Activated naive CD8-positive, alpha-beta T cell treated with anti-CD3 and anti-CD28 coated beads for 36 hours (primary cell): ENCODE measurements around the gene KANSL2. TPM values are rescaled to one million over a fixed set of nuclear protein-coding genes. Genes with fewer than 3 reads are reported as not detected.
"Not testable (repeated sequence)": the region's sequence is repeated elsewhere in the genome, so short reads cannot be mapped to it uniquely, and the experiment has no call there.

Experiments used
- DNase-seq: peaks from one replicate; pipeline ENCODE4 v3.0.0; 2021
- H3K27ac Mint-ChIP-seq: one replicate; pipeline ENCODE4 v1.8.0; 2022; ENCODE audit warnings: mild to moderate bottlenecking, moderate library complexity, mixed read lengths
- H3K27me3 Mint-ChIP-seq: one replicate; pipeline ENCODE4 v1.8.0; 2022; ENCODE audit warnings: mild to moderate bottlenecking, mixed read lengths
- H3K36me3 Mint-ChIP-seq: one replicate; pipeline ENCODE4 v1.8.0; 2021; ENCODE audit warnings: mild to moderate bottlenecking, mixed read lengths
- H3K4me1 Mint-ChIP-seq: one replicate; pipeline ENCODE4 v1.8.0; 2021; ENCODE audit warnings: mixed read lengths
- H3K4me3 Mint-ChIP-seq: one replicate; pipeline ENCODE4 v1.8.0; 2022; ENCODE audit warnings: mild to moderate bottlenecking, moderate library complexity, mixed read lengths
- H3K9me3 Mint-ChIP-seq: one replicate; pipeline ENCODE4 v1.8.0; 2022; ENCODE audit warnings: mixed read lengths
- total RNA-seq, 2 experiments: library from RNA; stranded (reverse); gene quantifications; one replicate each; pipeline ENCODE4 v1.2.3, GENCODE V29; 2021

KANSL2 gene, protein sequence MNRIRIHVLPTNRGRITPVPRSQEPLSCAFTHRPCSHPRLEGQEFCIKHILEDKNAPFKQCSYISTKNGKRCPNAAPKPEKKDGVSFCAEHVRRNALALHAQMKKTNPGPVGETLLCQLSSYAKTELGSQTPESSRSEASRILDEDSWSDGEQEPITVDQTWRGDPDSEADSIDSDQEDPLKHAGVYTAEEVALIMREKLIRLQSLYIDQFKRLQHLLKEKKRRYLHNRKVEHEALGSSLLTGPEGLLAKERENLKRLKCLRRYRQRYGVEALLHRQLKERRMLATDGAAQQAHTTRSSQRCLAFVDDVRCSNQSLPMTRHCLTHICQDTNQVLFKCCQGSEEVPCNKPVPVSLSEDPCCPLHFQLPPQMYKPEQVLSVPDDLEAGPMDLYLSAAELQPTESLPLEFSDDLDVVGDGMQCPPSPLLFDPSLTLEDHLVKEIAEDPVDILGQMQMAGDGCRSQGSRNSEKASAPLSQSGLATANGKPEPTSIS
- total RNA-seq, result 10 to 100 TPM; 59.7 to 62.0 TPM

DNA sequence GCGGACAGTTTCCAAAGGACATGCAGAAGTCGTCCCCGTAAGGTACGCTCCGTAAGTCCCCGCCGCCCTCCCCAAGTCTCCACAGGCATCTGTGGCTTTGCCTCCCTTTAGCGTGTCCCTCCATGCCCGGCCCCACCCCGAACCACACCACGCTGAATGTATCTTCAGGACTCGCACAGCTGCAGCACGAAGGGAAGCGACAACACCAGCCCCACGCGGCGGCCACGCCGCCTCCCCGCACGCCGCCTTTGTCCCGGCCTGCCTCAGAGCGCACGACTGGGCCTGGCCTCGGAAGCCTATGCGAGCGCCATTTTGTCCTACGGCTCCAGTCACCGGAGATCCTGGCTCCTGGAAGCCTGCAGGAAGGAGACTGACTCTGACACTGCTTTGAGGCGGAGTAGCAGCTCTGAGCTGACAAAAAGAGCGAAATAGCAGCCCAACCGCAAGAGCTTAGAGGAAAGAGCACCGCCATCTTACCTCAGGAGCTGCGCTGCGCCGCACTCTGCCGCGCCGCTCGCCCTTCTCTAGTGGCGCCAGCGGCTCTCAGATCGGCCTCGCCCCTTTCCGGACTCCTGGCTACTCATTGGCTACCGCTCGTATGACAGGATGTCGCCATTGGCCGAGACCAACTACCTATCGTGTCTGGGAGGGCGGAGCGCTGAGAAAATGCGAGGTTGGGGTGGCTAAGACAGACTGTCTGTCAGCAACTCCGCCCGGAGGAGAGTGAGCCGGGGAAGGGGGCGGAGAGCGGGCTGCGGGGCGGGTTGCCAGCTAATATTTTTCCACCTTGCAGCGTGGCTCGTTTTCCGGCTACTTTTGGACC lies at the start of gene KANSL2:
Gene KANSL2, minus strand, starts transcription at position 529 of the 823 bp plus-strand sequence. CDS start 606 bp downstream, outside the sequence.
- H3K4me1 Mint-ChIP-seq, result peaks cover 34% of the 10 kb centered on the region
- peaks cover 42% of the 10 kb centered on the region for H3K36me3 Mint-ChIP-seq
- H3K27ac Mint-ChIP-seq, result peak within 1 kb of the TSS; percentile 95
- no peaks in the 10 kb centered on the region for H3K9me3 Mint-ChIP-seq
- no peaks in the 10 kb centered on the region for H3K27me3 Mint-ChIP-seq
- H3K4me3 Mint-ChIP-seq, result peak within 1 kb of the TSS; percentile 98
- DNase-seq, result peak; percentile 98

DNA sequence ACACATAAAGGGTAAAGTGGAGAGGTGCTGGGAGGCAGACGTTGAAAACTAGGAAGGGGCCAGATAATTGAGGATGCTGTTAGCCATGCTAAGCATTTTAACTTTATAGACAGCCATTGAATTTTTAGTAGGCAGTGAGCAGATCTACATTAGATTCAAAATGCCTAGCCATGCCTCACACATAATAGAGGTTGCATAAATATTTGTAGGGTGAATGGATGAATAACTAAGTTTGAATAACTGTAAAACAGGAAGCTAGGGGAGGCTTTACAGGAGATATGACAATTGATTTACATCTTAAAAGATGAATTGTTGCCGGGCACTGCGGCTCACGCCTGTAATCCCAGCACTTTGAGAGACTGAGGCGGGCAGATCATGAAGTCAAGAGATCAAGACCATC lies 46.8 kb upstream of the KANSL2 start:
- H3K27me3 Mint-ChIP-seq, result no peaks in the 10 kb centered on the region
- no peaks in the 10 kb centered on the region for H3K9me3 Mint-ChIP-seq
- no peak for DNase-seq
- H3K36me3 Mint-ChIP-seq, result no peaks in the 10 kb centered on the region
- H3K27ac Mint-ChIP-seq, result no peak overlapping the region
- H3K4me1 Mint-ChIP-seq, result no peaks in the 10 kb centered on the region
- H3K4me3 Mint-ChIP-seq, result no peak overlapping the region

DNA sequence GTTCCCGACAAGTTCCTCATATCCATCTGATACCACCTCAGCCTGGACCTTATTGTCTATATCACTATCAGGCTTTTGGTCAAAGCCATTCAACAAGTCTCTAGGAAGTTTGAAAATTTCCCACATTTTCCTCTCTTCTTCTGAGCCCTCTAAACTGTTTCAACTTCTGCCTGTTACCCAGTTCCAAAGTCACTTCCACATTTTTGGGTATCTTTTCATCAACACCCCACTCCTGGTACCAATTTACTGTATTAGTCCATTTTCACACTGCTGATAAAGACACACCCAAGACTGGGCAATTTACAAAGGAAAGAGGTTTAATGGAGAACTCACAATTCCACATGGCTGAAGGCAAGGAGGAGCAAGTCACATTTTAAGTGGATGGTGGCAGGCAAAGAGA lies 38.7 kb upstream of the KANSL2 start:
- H3K27me3 Mint-ChIP-seq, DNase-seq, H3K4me1 Mint-ChIP-seq, H3K4me3 Mint-ChIP-seq, H3K27ac Mint-ChIP-seq: not testable (repeated sequence)
- Mint-ChIP-seq H3K9me3 (peaks cover 19% of the 10 kb centered on the region), H3K36me3 (peaks cover 18% of the 10 kb centered on the region)

DNA sequence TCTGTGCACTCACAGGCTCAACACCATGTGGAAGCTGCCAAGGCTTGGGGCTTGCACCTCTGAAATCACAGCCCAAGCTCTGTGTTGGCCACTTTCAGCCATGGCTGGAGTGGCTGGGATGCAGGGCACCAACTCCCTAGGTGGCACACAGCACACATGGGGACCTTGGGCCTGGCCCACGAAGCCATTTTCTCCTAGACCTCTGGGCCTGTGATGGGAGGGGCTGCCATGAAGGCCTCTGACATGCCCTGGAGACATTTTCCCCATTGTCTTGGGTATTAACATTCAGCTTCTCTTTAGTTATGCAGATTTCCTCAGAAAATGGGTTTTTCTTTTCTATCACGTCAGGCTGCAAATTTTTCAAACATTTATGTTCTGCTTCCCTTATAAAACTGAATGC lies 38.1 kb upstream of the KANSL2 start:
- H3K4me3 Mint-ChIP-seq, H3K27ac Mint-ChIP-seq, DNase-seq, H3K27me3 Mint-ChIP-seq: not testable (repeated sequence)
- peaks cover 23% of the 10 kb centered on the region for H3K36me3 Mint-ChIP-seq
- H3K9me3 Mint-ChIP-seq, result peaks cover 19% of the 10 kb centered on the region
- peaks cover 15% of the 10 kb centered on the region for H3K4me1 Mint-ChIP-seq

DNA sequence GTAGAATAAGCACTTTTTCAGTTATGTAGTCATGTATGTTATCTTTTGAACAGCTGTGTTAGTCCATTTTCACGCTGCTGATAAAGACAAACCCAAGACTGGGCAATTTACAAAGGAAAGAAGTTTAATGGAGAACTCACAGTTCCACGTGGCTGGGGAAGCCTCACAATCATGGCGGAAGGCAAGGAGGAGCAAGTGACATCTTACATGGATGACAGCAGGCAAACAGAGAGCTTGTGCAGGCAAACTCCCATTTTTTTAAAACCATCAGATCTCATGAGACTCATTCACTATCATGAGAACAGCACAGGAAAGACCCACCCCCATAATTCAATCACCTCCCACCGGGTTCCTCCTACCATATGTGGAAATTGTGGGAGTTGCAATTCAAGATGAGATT lies 37.0 kb upstream of the KANSL2 start:
- not testable (repeated sequence) for H3K4me3 Mint-ChIP-seq, H3K27ac Mint-ChIP-seq, DNase-seq, H3K27me3 Mint-ChIP-seq
- peaks cover 19% of the 10 kb centered on the region for H3K9me3 Mint-ChIP-seq
- H3K4me1 Mint-ChIP-seq, result peaks cover 24% of the 10 kb centered on the region
- H3K36me3 Mint-ChIP-seq, result peaks cover 30% of the 10 kb centered on the region

DNA sequence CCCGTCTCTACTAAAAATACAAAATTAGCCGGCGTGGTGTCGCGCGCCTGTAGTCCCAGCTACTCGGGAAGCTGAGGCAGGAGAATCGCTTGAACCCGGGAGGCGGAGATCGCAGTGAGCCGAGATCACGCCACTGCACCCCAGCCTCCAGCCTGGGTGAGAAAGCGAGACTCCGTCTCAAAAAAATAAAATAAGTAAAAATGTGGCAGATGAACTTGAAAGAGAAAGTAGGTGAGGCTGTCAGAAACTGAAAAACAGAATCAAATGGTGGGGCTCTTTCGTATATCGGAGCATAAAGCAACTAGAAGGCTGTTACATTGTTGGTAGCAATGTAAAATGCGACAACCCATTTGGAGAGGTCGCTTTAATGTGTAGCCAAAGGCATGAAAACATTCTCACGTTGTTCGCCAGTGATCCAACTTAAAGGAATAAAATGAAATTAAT lies 35.2 kb upstream of the KANSL2 start:
- Mint-ChIP-seq H3K27ac (peak overlapping the region; percentile 99), H3K4me3 (peak overlapping the region; percentile 97), H3K27me3 (no peaks in the 10 kb centered on the region), H3K9me3 (peaks cover 19% of the 10 kb centered on the region), H3K4me1 (peaks cover 34% of the 10 kb centered on the region), H3K36me3 (peaks cover 45% of the 10 kb centered on the region)
- DNase-seq, result no peak

DNA sequence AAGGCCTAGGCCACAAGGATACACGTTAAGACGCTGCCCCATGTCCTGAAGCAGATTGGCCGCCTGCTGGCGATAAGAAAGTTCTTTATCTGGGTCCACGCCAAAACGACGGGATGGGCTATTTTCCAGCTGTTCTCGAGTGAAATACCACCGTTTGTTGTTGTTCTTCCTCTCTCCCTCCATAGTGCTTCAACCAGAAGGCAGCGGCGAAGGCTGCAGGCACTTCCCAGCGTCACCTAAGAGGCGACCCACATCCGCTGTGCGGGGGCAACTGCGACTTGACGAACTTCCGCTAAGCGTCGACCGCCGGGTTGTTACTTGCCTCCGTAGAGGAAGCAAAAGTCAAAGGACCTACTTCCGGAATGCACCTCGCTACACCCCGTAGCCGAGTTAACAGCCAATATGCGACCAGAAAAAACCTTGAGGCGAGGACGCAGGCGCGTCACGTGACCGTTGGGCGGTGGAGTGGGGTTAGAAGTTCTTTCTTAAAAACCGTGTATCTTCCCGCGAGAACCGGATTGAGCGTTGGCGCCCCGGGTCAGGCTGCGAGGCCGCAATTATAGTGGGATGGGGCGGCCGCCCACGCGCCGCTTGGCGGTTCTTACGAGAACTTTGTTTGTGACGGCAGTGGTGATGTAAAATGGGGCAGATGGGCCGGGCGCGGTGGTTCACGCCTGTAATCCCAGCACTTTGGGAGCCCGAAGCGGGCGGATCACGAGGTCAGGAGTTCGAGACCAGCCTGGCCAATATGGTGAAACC lies 34.6 kb upstream of the KANSL2 start, which contains the start of gene CCNT1:
Gene CCNT1, minus strand, starts transcription at position 215 of the 759 bp plus-strand sequence. Its CDS starts 32 bp downstream, at position 183.
- peaks cover 19% of the 10 kb centered on the region for H3K9me3 Mint-ChIP-seq
- H3K4me1 Mint-ChIP-seq, result peaks cover 34% of the 10 kb centered on the region
- peak; percentile 99 for DNase-seq
- peak within 1 kb of the TSS; percentile 97 for H3K4me3 Mint-ChIP-seq
- peaks cover 51% of the 10 kb centered on the region for H3K36me3 Mint-ChIP-seq
- H3K27me3 Mint-ChIP-seq, result no peaks in the 10 kb centered on the region
- peak within 1 kb of the TSS; percentile 99 for H3K27ac Mint-ChIP-seq

DNA sequence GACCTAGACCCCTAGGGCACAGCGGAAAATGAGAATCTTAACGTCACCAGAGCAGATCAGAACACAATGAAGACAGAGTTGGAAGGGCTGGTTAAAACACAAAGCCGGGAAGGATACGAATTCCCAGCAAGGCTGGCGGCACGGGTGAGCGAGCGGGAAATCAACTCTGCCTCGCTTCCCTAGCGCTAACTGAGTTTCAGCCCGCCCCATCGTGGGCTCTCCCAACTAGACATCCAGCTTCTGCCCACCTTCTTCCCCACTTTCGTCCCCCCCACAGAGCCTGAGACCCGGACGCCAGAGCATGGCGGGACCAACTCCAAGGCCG lies 34.1 kb upstream of the KANSL2 start:
- Mint-ChIP-seq H3K4me3 (peak overlapping the region; percentile 97), H3K9me3 (peaks cover 18% of the 10 kb centered on the region), H3K36me3 (peaks cover 55% of the 10 kb centered on the region), H3K27me3 (no peaks in the 10 kb centered on the region), H3K27ac (peak overlapping the region; percentile 99), H3K4me1 (peaks cover 37% of the 10 kb centered on the region)
- no peak for DNase-seq

DNA sequence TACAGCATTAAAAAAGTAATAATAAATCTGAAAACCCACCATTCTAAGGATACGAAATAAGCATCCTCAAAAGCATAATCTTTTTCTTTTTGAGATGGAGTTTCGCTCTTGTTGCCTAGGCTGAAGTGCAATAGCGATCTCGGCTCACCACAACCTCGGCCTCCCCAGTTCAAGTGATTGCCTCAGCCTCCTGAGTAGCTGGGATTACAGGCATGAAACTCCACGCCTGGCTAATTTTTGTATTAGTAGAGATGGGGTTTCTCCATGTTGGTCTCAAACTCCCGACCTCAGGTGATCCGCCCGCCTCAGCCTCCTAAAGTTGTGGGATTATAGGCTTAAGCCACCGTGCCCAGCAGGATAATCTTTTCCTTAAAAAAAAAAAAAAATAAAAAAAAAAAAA lies 30.2 kb upstream of the KANSL2 start:
- no peaks in the 10 kb centered on the region for H3K27me3 Mint-ChIP-seq
- H3K4me1 Mint-ChIP-seq, result peaks cover 40% of the 10 kb centered on the region
- no peak for DNase-seq
- no peaks in the 10 kb centered on the region for H3K9me3 Mint-ChIP-seq
- peaks cover 48% of the 10 kb centered on the region for H3K36me3 Mint-ChIP-seq
- no peak overlapping the region for H3K27ac Mint-ChIP-seq
- no peak overlapping the region for H3K4me3 Mint-ChIP-seq

DNA sequence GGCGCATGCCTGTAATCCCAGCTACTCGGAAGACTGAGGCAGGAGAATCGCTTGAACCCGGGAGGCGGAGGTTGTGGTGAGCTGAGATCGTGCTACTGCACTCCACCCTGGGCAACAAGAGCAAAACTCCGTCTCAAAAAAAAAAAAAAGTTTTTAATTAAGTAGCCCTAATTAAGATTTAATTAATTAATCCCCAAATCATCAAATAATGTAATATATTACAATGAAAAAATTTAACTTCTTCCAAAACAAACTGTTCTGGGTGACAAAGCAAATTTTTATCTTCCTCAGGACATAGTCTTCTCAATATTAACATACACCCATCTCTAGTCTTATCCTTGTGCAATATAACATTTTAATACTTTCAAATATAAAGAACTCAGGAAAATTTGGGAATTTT lies 16.8 kb upstream of the KANSL2 start:
- DNase-seq, H3K27ac Mint-ChIP-seq, H3K9me3 Mint-ChIP-seq, H3K4me1 Mint-ChIP-seq, H3K4me3 Mint-ChIP-seq, H3K27me3 Mint-ChIP-seq: not testable (repeated sequence)
- peaks cover 29% of the 10 kb centered on the region for H3K36me3 Mint-ChIP-seq

DNA sequence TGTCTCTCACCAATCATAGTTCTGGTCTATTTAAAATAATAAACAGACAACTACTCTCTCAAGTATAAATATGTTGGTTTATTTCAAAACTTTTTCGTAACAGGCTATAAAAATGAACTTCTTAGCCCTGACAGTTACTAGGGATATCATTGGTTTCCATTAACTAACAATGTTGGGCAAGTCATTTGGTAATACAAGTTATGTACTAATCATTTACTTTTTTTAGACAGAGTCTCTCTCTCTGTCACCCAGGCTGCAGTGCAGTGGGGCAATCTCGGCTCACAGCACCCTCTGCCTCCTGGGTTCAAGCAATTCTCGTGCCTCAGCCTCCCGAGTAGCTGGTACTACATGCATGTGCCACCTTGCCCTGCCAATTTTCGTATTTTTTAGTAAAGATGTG lies 14.6 kb upstream of the KANSL2 start:
- no peak for DNase-seq
- H3K36me3 Mint-ChIP-seq, result peaks cover 32% of the 10 kb centered on the region
- H3K4me1 Mint-ChIP-seq, result peaks cover 9% of the 10 kb centered on the region
- H3K4me3 Mint-ChIP-seq, result no peak overlapping the region
- no peaks in the 10 kb centered on the region for H3K9me3 Mint-ChIP-seq
- no peak overlapping the region for H3K27ac Mint-ChIP-seq
- H3K27me3 Mint-ChIP-seq, result no peaks in the 10 kb centered on the region

DNA sequence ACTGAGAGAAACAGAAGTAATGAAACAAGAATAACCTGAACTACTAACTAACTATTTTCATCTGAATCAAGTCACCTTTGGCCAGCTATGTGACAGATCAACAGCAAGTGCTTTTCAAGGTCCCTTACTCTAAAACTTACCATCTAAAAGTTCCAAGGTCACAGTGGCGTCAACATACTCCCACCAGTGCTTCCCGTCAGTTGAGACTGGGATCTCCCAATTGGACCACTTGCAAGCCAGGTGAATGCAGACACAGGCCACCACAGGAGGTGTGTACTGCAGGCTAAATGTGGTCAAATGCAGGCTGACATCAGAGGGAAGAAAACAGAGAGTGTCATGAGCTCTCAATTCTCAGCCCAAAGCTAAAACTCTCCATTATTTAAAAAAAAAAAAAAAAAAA lies 13.8 kb upstream of the KANSL2 start:
- Mint-ChIP-seq H3K4me1 (peaks cover 9% of the 10 kb centered on the region), H3K27me3 (no peaks in the 10 kb centered on the region), H3K4me3 (no peak overlapping the region), H3K27ac (no peak overlapping the region), H3K36me3 (peaks cover 34% of the 10 kb centered on the region), H3K9me3 (no peaks in the 10 kb centered on the region)
- no peak for DNase-seq

DNA sequence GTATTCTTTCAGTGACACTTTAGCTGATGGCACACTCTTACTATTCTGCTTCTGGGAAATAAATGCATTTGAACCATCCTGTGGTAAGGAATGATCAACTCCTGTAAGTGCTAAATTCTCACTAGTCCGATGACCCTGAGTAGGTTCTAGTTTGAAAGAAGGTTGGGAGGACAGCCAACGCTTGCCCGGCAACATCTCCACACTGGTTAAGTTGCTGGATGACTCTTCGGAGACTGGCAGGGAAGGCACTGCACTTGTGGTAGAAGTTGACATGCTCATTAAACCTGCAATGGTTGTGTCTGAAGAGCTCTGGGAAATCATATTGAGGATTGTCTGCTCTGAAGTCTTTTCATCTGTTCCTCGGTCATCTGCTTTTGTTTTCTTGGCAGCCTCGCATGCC lies 12.0 kb upstream of the KANSL2 start:
- Mint-ChIP-seq H3K27ac (no peak overlapping the region), H3K36me3 (peaks cover 27% of the 10 kb centered on the region)

DNA sequence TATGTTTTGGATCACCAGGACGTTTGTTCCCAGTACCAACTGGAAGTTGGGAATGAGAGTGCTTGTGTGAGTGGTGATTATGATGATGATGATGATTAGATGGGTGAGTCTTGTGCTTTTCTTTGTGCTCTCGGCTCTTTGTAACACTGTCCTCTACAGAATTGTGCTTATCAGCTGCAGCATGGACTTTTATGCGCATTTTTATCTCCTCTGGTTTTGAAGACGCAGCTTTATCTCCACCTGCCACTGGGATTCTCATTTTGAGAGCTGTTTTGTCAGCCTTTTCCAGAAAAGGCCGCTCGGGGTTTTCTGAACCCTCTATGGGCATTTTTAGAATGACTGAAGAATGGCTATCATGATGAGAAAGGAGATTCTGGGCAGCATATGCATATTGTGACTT lies 11.5 kb upstream of the KANSL2 start:
- H3K36me3 Mint-ChIP-seq, result peaks cover 27% of the 10 kb centered on the region
- no peak overlapping the region for H3K27ac Mint-ChIP-seq
- no peaks in the 10 kb centered on the region for H3K27me3 Mint-ChIP-seq
- H3K4me1 Mint-ChIP-seq, result peaks cover 10% of the 10 kb centered on the region
- no peaks in the 10 kb centered on the region for H3K9me3 Mint-ChIP-seq
- DNase-seq, result no peak
- no peak overlapping the region for H3K4me3 Mint-ChIP-seq

More for the DNA sequence above, 12.0 kb upstream of the KANSL2 start:
- H3K27me3 Mint-ChIP-seq, result no peaks in the 10 kb centered on the region
- no peaks in the 10 kb centered on the region for H3K9me3 Mint-ChIP-seq
- H3K4me1 Mint-ChIP-seq, result peaks cover 6% of the 10 kb centered on the region
- no peak for DNase-seq
- H3K4me3 Mint-ChIP-seq, result no peak overlapping the region
